Fibroblast of mammary gland (primary cell): Measurements from ENCODE around the gene PFKP.

ENCODE experiments used
- DNase-seq: peaks from one replicate; pipeline ENCODE4 v3.0.0-alpha.2; 2010; ENCODE audit warnings: low read depth
- H3K4me3 ChIP-seq: 2 replicates; pipeline ENCODE4 v1.5.1; 2011; ENCODE audit warnings: low read depth, mild to moderate bottlenecking, low read length, moderate library complexity; ENCODE audit not compliant: control insufficient read depth
- TF ChIP-seq, protein P1 (sequence below): conservative IDR thresholded peaks from 2 replicates; pipeline ENCODE4 v1.5.1; 2011; ENCODE audit warnings: low read depth, low read length, inconsistent platforms; ENCODE audit not compliant: control insufficient read depth, insufficient read depth

PFKP gene

DNA sequence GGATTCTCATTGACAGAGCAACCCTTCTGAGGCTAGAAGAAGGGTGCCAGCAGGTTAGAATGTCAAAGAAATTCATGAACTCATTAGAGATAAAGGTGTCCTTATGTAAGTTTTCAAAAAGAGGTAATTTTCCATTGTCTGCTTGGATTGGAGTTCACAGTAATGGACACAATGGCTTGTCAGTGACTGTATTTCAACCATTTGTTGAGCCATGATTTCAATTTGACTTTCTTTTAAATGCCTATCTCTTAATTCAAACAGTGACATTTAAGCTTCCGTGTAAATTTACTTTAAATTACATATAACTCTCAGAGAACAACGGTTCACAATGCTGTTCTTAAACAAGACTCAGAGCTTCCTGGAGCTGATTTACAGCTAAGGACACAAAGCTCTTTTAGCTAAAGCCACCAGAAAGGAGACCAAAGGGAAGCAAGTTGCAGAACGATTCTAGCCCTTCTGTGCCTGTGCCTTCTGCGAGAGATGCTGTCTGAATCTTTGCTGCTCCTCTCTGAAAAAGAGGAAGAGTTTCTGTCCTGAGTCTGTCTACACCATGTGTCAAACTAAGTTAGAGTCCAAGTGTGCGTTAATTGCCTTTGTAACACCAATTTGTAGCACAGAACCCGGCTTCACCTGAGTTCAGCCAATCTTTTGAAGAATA lies 42.2 kb upstream of the PFKP start:
- DNase-seq = no peak
- TF ChIP-seq, protein P1, sequence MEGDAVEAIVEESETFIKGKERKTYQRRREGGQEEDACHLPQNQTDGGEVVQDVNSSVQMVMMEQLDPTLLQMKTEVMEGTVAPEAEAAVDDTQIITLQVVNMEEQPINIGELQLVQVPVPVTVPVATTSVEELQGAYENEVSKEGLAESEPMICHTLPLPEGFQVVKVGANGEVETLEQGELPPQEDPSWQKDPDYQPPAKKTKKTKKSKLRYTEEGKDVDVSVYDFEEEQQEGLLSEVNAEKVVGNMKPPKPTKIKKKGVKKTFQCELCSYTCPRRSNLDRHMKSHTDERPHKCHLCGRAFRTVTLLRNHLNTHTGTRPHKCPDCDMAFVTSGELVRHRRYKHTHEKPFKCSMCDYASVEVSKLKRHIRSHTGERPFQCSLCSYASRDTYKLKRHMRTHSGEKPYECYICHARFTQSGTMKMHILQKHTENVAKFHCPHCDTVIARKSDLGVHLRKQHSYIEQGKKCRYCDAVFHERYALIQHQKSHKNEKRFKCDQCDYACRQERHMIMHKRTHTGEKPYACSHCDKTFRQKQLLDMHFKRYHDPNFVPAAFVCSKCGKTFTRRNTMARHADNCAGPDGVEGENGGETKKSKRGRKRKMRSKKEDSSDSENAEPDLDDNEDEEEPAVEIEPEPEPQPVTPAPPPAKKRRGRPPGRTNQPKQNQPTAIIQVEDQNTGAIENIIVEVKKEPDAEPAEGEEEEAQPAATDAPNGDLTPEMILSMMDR = no peak
- no peak overlapping the region for H3K4me3 ChIP-seq

DNA sequence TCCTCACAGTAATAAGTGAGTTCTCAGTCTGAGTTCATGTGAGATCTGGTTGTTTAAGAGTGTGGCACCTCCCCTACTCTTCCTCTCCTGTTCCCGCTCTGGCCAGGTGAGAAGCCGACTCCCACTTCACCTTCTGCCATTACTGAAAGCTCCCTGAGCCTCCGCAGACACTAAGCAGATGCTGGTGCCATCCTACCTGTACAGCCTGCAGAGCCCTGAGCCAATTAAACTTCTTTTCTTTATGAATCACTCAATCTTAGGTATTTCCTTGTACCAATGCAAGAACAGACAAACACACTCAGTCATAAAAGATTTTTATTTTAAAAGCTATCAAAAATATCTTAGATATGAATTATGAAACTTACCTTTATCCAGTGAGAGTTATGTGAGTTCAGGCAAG lies 39.5 kb upstream of the PFKP start:
- H3K4me3 ChIP-seq = no peak overlapping the region
- TF ChIP-seq, protein P1 = no peak

DNA sequence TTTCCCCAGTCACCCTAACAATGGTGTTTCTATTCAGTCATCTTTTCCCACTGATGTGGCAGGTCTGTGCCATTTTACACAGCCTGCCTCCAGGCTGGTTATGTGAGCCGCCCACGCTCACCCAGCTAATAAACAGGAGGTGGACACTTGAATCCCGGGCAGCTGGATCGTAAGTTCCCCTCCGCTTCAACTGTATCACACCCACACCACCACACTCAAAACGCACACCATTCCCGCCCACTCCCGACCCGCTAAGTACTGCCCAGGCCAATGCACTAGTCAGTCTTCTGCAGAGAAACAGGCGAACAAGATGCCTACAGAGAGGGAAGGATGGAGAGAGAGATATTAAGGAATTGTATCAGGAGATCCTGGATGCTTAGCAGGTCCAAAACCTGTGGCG lies 38.9 kb upstream of the PFKP start:
- TF ChIP-seq, protein P1 = no peak
- H3K4me3 ChIP-seq = no peak overlapping the region
- no peak for DNase-seq

More for the DNA sequence above, 39.5 kb upstream of the PFKP start:
- no peak for DNase-seq

DNA sequence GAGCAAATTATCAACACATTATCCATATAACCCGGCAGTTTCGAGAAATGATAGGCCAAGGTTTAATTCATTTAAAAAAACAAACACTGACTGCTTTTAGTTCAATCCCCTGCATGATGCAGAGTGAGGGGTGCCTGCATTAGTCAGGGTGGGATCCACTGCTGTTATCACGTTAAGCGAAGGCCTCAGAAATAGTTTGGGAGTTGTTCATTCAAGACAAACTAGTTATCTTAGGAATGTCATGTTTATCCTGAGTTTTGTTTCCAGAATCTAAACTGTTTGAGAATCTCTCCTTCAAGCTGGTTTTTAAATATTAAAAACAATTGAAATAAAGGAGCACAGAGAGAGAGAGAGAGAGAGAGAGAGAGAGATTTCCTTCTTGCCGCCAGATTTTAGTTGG lies 36.6 kb upstream of the PFKP start:
- DNase-seq = no peak
- no peak overlapping the region for H3K4me3 ChIP-seq
- TF ChIP-seq, protein P1 = no peak

DNA sequence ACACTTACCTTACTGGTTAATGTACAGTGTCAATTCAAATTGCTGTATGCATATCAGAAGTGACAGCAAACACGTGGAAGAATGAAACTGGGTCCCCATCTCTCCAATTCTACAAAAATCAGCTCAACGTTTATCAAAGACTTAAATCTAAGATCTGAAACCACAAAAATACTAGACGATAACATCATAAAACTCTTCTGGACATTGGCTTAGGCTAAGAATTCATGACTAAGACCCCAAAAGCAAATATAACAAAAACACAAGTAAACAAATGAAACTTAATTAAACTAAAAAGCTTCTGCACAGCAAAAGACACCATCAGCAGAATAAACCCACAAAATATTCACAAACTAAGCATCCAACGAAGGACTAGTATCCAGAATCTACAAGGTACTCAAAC lies 35.9 kb upstream of the PFKP start:
- H3K4me3 ChIP-seq = no peak overlapping the region
- DNase-seq = no peak
- TF ChIP-seq, protein P1 = no peak

DNA sequence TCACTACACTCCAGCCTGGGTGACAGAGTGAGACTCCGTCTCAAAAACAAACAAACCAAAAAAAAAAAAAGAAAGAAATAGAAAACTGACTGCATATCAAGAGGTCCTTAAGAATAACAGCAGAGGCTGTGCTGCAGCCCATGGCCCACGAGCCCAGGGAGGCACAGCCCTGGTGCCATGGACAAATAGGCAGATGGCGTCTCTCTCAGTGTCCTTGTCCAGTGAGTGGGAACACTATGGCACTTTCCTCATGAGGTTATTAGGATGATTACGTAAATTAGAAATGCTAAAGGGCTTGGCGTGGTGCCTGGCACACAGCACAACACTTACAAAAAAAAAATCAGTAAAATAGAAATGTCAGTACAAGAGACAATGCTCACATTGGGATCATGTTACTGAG lies 33.4 kb upstream of the PFKP start:
- TF ChIP-seq, protein P1 = no peak

DNA sequence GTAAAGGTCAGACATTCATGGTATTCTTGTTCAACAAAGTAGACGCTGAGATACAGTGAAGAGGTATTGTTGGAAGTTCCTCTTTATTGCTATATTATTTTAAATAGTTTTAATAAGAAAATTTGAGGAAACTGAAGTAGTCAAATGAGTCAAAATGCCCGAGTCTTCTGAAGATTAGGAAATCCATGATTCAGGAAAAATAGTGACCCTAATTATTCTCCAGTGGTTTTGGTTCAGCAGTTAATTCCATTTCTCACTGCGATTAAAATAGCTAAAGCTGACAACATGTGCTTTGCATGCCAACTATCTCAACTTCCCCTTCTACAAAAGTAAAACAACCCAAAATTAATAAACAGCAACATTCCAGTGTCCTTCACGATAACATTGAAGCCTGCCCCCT lies 32.7 kb upstream of the PFKP start:
- no peak overlapping the region for H3K4me3 ChIP-seq
- TF ChIP-seq, protein P1 = no peak
- DNase-seq = no peak

More for the DNA sequence above, 33.4 kb upstream of the PFKP start:
- no peak overlapping the region for H3K4me3 ChIP-seq
- no peak for DNase-seq
